GM18861 (cell line): ENCODE data around the gene CDC45.
"Not testable (repeated sequence)": the region's sequence is repeated elsewhere in the genome, so short reads cannot be mapped to it uniquely, and the experiment has no call there.

Experiments
- ATAC-seq: cut with Tn5 transposase; IDR thresholded peaks from one replicate; pipeline ENCODE4 v1.9.1; 2021; ENCODE audit not compliant: unreplicated experiment

Gene CDC45

GRCh38 chr22:19526076-19526701 lies 46.5 kb downstream of the CDC45 start:
- no peak for ATAC-seq

GRCh38 chr22:19526702-19527111 lies 47.0 kb downstream of the CDC45 start:
- no peak for ATAC-seq

- no peak for ATAC-seq
These were observed 47.6 kb downstream of the CDC45 start for GRCh38 chr22:19527321-19527721.

- ATAC-seq = no peak
These were observed 48.2 kb downstream of the CDC45 start for GRCh38 chr22:19527861-19528417.

GRCh38 chr22:19529811-19530210 lies 50.1 kb downstream of the CDC45 start:
- ATAC-seq = no peak

GRCh38 chr22:19530751-19531150 lies 51.0 kb downstream of the CDC45 start:
- no peak for ATAC-seq

- ATAC-seq = not testable (repeated sequence)
These were observed 51.6 kb downstream of the CDC45 start for GRCh38 chr22:19531327-19531726.

GRCh38 chr22:19533049-19533626 lies 53.4 kb downstream of the CDC45 start:
- ATAC-seq = no peak

GRCh38 chr22:19533857-19534256 lies 54.1 kb downstream of the CDC45 start:
- ATAC-seq = no peak

- ATAC-seq = no peak
These were observed 55.3 kb downstream of the CDC45 start for GRCh38 chr22:19535001-19535400.

GRCh38 chr22:19536564-19536963 lies 56.8 kb downstream of the CDC45 start:
- ATAC-seq = no peak

- no peak for ATAC-seq
These were observed 58.3 kb downstream of the CDC45 start for GRCh38 chr22:19537941-19538488.

- ATAC-seq = no peak
These were observed 60.7 kb downstream of the CDC45 start for GRCh38 chr22:19540394-19540793.

- no peak for ATAC-seq
These were observed 64.4 kb downstream of the CDC45 start for GRCh38 chr22:19543970-19544708.

- no peak for ATAC-seq
These were observed 66.2 kb downstream of the CDC45 start for GRCh38 chr22:19545935-19546207.

- ATAC-seq = no peak
These were observed 67.0 kb downstream of the CDC45 start for GRCh38 chr22:19546680-19547079.

- ATAC-seq = no peak
These were observed 67.9 kb downstream of the CDC45 start for GRCh38 chr22:19547620-19548019.

- ATAC-seq = not testable (repeated sequence)
These were observed 68.7 kb downstream of the CDC45 start for GRCh38 chr22:19548427-19548826.

GRCh38 chr22:19548964-19549363 lies 69.2 kb downstream of the CDC45 start:
- no peak for ATAC-seq

- ATAC-seq = no peak
These were observed 69.7 kb downstream of the CDC45 start for GRCh38 chr22:19549428-19549827.

GRCh38 chr22:19550382-19550781 lies 70.7 kb downstream of the CDC45 start:
- no peak for ATAC-seq

GRCh38 chr22:19553201-19553600 lies 73.5 kb downstream of the CDC45 start:
- no peak for ATAC-seq
